ENCODE data around the gene LRRC45.
A peak's percentile ranks its signal among the peaks of the same experiment; 100 is the strongest.

LRRC45 gene

DNA sequence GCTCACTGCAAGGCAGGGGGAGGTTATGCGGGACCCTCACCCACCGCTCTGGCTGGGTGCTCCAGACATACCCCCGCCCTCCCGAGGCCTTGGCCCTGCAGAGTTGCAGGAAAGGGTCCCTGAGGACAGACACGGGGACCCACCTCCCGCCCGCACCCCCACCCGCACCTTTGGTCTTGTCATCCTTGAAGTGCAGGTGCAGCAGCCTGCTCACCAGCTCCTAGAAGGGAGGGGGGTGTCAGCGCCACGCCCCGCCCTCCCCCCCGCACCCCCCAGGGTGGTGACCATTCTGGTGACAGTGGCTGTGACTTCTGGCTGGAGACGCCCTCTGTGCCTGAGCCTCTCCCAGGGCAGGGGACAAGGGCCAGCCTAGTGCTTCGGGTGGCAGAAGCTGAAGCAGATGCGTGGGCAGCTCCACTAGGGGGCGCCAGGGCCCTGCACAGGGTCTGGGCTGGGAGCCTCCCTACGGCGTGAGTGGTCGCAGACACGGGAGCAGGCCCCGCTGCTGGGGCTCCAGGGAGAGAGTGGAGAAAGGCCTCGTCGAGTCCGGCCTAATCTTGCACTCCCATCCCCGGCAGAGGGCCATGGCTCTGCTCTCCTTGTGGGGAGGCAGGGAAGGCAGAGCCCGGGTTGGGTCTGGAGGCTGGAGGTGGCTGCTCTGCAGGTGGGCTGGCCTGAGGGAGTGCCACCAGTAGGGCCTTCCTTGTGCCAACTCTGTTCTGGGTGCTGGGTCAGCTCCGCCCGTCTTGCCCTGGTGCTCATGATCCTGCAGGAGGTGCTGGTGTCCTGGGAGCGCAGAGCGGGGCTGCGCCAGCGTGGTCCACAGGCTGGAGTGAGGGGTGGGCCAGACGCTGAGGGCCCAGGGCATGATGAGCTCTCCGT, 3.2 kb upstream of the LRRC45 start (continued):
- TF ChIP-seq, protein P1, sequence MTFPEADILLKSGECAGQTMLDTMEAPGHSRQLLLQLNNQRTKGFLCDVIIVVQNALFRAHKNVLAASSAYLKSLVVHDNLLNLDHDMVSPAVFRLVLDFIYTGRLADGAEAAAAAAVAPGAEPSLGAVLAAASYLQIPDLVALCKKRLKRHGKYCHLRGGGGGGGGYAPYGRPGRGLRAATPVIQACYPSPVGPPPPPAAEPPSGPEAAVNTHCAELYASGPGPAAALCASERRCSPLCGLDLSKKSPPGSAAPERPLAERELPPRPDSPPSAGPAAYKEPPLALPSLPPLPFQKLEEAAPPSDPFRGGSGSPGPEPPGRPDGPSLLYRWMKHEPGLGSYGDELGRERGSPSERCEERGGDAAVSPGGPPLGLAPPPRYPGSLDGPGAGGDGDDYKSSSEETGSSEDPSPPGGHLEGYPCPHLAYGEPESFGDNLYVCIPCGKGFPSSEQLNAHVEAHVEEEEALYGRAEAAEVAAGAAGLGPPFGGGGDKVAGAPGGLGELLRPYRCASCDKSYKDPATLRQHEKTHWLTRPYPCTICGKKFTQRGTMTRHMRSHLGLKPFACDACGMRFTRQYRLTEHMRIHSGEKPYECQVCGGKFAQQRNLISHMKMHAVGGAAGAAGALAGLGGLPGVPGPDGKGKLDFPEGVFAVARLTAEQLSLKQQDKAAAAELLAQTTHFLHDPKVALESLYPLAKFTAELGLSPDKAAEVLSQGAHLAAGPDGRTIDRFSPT (tag by site-specific recombination; IDR thresholded peaks at IDR 0.05), result peak; percentile 70
- TF ChIP-seq ZNF629 (tag by site-specific recombination; IDR thresholded peaks at IDR 0.05) (peak; percentile 7; the same call in 1 of the 2 replicates), BCL11B (tag by site-specific recombination; IDR thresholded peaks at IDR 0.05; ENCODE audit: low read depth) (peak; percentile 71), KLF1 (tag by site-specific recombination; IDR thresholded peaks at IDR 0.05) (peak; percentile 65)

DNA sequence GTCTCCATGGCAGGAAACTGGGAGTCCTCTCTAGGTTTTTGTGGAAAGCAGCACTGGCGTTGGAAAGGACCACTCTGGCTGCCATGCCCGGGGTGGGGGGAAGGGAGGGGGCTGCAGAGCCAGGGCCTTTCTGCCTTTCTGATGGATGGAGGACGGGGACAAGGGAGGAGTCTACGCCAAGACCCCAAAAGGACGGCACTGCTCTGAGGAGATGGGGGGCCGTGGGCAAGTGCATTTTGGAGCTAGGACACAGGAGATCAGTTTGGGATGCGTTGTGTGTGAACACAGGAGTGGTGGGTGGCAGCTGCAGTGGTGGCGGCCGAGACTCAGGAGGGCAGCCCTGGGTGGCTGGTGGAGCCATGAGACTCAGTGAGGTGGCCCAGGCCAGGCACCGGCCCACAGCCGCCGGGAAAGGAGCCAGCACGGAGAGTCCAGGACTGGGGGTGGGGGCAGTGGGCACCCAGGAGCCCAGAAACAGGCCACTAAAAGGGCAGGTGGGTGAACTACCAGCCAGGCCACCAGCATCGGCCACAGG, 2.5 kb upstream of the LRRC45 start:
- Histone ChIP-seq H3K4me1 (ENCODE audit: control insufficient read depth, insufficient read depth, low read length) (peaks cover 11% of the 10 kb centered on the region), H3K36me3 (ENCODE audit: control insufficient read depth in 2 of 2, insufficient read depth in 1 of 2, low read length in 2 of 2) (peaks cover 0 to 30% of the 10 kb centered on the region in 2 experiments; a peak in 1 of 3 replicates), H3K4me3 (ENCODE audit: low read depth, low read length) (no peak overlapping the region), H3K9me3 (ENCODE audit: control insufficient read depth, insufficient read depth, low read depth, low read length) (no peaks in the 10 kb centered on the region), H3K27ac (ENCODE audit: extremely low read depth, low read depth, low read length) (peak overlapping the region; percentile 38)
- TF ChIP-seq ZFP41 (tag by site-specific recombination; IDR thresholded peaks at IDR 0.05; ENCODE audit: borderline replicate concordance), result no peak
- TF ChIP-seq, protein P2, sequence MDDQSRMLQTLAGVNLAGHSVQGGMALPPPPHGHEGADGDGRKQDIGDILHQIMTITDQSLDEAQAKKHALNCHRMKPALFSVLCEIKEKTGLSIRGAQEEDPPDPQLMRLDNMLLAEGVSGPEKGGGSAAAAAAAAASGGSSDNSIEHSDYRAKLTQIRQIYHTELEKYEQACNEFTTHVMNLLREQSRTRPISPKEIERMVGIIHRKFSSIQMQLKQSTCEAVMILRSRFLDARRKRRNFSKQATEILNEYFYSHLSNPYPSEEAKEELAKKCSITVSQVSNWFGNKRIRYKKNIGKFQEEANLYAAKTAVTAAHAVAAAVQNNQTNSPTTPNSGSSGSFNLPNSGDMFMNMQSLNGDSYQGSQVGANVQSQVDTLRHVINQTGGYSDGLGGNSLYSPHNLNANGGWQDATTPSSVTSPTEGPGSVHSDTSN (CRISPR knock-in tag; IDR thresholded peaks at IDR 0.05), result peak; percentile 10; the same call in 1 of the 2 replicates
- CTCF ChIA-PET, result interaction anchor here (0.6 to 7.6 kb wide), 31 partner anchors 8 to 284 kb away, joined by 3 to 105 read pairs (median 5); partner anchors contain the start of genes DCXR, MAFG, NOTUM and RAC3
- POLR2A ChIA-PET, result interaction anchor here (0.5 to 5.1 kb wide), 13 partner anchors 10 to 298 kb away, joined by 3 to 61 read pairs (median 8); partner anchors contain the start of genes DCXR, NOTUM and RAC3

DNA sequence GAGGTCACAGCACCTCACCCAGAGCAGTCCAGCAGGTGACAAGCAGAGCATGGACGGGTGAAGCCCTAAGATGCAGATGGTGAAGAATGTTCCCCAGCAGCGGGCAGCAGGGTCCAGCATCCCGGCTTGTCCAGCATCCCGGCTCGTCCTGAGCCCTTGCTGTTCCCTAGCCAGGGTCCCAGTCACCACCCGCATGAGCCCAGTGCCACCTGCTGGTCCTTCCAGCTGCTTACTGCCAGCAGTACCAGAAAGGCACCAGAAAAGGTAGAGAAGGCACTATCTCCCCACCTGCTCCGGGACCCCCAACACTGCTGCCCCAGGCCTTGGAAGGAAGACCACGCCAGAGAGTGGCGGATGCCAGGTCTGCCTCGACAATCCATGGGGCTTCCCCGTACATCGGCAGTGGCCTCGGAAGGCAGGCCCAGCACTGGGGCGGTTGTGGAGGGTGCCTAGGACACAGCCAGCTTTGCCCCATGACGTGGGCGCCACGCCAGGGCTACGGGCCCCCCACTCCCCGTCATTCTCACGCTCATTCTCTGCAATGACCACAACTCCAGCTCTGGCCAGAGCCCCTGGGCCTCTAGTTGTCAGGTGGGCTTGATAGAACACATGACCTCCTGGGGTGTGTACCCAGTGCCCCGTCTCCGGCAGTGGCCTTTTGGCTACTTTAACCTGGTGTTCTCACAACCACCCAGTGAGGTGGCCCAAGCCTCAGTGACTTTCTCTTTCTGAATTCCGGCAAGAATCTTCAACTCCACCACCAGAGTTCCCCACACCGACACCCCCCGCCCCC, 1.8 kb upstream of the LRRC45 start:
- H3K27ac ChIP-seq (ENCODE audit: extremely low read depth, low read depth, low read length), result peak overlapping the region; percentile 38
- POLR2A ChIA-PET, result interaction anchor here (1.0 to 5.1 kb wide), 11 partner anchors 9 to 149 kb away, joined by 3 to 61 read pairs (median 8); partner anchors contain the start of genes DCXR, FASN, NOTUM and RAC3
- peaks cover 11% of the 10 kb centered on the region for H3K4me1 ChIP-seq (ENCODE audit: control insufficient read depth, insufficient read depth, low read length)
- TF ChIP-seq ZEB2 (tag by site-specific recombination; IDR thresholded peaks at IDR 0.05), result peak; percentile 24; the same call in 1 of the 2 replicates
- TF ChIP-seq ZNF701 (tag by site-specific recombination; IDR thresholded peaks at IDR 0.05), result no peak
- TF ChIP-seq, protein P3, sequence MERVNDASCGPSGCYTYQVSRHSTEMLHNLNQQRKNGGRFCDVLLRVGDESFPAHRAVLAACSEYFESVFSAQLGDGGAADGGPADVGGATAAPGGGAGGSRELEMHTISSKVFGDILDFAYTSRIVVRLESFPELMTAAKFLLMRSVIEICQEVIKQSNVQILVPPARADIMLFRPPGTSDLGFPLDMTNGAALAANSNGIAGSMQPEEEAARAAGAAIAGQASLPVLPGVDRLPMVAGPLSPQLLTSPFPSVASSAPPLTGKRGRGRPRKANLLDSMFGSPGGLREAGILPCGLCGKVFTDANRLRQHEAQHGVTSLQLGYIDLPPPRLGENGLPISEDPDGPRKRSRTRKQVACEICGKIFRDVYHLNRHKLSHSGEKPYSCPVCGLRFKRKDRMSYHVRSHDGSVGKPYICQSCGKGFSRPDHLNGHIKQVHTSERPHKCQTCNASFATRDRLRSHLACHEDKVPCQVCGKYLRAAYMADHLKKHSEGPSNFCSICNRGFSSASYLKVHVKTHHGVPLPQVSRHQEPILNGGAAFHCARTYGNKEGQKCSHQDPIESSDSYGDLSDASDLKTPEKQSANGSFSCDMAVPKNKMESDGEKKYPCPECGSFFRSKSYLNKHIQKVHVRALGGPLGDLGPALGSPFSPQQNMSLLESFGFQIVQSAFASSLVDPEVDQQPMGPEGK (tag by site-specific recombination; IDR thresholded peaks at IDR 0.05), result peak; percentile 42
- peak; percentile 42; the same call in 1 of the 2 replicates for TF ChIP-seq ZNF341 (tag by site-specific recombination; IDR thresholded peaks at IDR 0.05; ENCODE audit: low read depth)
- TF ChIP-seq ZNF335 (tag by site-specific recombination; conservative IDR thresholded peaks at IDR 0.05), result peak; percentile 55
- peak; percentile 96 for TF ChIP-seq ZBTB48 (tag by site-specific recombination; IDR thresholded peaks at IDR 0.05)
- TF ChIP-seq, protein P1 (tag by site-specific recombination; IDR thresholded peaks at IDR 0.05), result peak; percentile 73
- TF ChIP-seq ZFP69B (tag by site-specific recombination; IDR thresholded peaks at IDR 0.05), result no peak
- no peak for TF ChIP-seq SCRT2 (tag by site-specific recombination; IDR thresholded peaks at IDR 0.05)
- peak; percentile 57 for TF ChIP-seq ZIC2 (tag by site-specific recombination; IDR thresholded peaks at IDR 0.05)
- peak; percentile 64; the same call in 1 of the 2 replicates for TF ChIP-seq BCL11B (tag by site-specific recombination; IDR thresholded peaks at IDR 0.05; ENCODE audit: low read depth)
- TF ChIP-seq SP7 (tag by site-specific recombination; IDR thresholded peaks at IDR 0.05), result peak; percentile 19; the same call in 1 of the 2 replicates
- TF ChIP-seq, protein P4, sequence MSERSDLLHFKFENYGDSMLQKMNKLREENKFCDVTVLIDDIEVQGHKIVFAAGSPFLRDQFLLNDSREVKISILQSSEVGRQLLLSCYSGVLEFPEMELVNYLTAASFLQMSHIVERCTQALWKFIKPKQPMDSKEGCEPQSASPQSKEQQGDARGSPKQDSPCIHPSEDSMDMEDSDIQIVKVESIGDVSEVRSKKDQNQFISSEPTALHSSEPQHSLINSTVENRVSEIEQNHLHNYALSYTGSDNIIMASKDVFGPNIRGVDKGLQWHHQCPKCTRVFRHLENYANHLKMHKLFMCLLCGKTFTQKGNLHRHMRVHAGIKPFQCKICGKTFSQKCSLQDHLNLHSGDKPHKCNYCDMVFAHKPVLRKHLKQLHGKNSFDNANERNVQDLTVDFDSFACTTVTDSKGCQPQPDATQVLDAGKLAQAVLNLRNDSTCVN (tag by site-specific recombination; optimal IDR thresholded peaks at IDR 0.05), result no peak
- TF ChIP-seq ZNF350 (tag by site-specific recombination; IDR thresholded peaks at IDR 0.05), result no peak
- TF ChIP-seq ZBTB8A (tag by site-specific recombination; IDR thresholded peaks at IDR 0.05), result peak; percentile 81

More for the DNA sequence above, 1.8 kb upstream of the LRRC45 start:
- H3K9me3 ChIP-seq (ENCODE audit: control insufficient read depth, insufficient read depth, low read depth, low read length), result no peaks in the 10 kb centered on the region
- CTCF ChIA-PET, result interaction anchor here (0.6 to 7.6 kb wide), 28 partner anchors 8 to 270 kb away, joined by 3 to 105 read pairs (median 4); partner anchors contain the start of genes DCXR, NOTUM and RAC3
- peaks cover 0 to 37% of the 10 kb centered on the region in 2 experiments; a peak in 2 of 3 replicates for H3K36me3 ChIP-seq (ENCODE audit: control insufficient read depth in 2 of 2, insufficient read depth in 1 of 2, low read length in 2 of 2)
- peak overlapping the region; percentile 95 for H3K4me3 ChIP-seq (ENCODE audit: low read depth, low read length)

Measured in HEK293 (cell line).